Fibroblast of villous mesenchyme (primary cell): Measurements from ENCODE around the gene ARHGEF16. TPM values are rescaled to one million over a fixed set of nuclear protein-coding genes. Genes with fewer than 3 reads are reported as not detected.

ENCODE experiments used
- DNase-seq: peaks from one replicate; pipeline ENCODE4 v3.0.0-alpha.2; 2010; ENCODE audit warnings: low read depth
- H3K4me3 ChIP-seq: 2 replicates; pipeline ENCODE4 v1.5.1; 2011; ENCODE audit warnings: low read depth, mild to moderate bottlenecking, low read length
- total RNA-seq: library from RNA; depleted of rRNA; stranded (reverse); fragments of >200 nt; gene quantifications from 2 replicates; pipeline ENCODE4 v1.2.3, GENCODE V29; 2012
- TF ChIP-seq, protein P1 (sequence below): IDR thresholded peaks from 2 replicates; pipeline ENCODE4 v1.5.1; 2012; ENCODE audit warnings: low read depth, mild to moderate bottlenecking, low read length; ENCODE audit not compliant: insufficient read depth

Gene ARHGEF16
- total RNA-seq, 1 donor: 0.86 TPM

DNA sequence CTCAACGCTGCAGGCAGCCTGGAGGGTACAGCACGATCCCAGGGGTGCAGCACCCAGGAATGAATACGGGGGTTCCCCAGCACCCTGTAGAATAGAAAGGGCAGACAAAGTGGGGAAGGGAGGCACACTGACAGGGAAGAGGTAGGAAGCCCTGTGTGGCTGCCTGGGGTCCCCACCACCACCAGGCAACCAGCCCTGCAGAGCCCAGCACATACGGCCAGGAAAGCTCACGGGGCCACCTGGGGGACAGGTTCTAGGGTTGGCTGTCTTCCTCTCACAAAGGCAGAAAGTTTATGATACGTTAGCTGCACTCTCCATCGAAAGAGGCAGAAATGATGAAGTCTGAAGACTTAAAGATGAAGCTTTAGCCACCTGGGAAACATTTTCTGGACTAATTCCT is 52.5 kb downstream of the ARHGEF16 start:
- TF ChIP-seq, protein P1, sequence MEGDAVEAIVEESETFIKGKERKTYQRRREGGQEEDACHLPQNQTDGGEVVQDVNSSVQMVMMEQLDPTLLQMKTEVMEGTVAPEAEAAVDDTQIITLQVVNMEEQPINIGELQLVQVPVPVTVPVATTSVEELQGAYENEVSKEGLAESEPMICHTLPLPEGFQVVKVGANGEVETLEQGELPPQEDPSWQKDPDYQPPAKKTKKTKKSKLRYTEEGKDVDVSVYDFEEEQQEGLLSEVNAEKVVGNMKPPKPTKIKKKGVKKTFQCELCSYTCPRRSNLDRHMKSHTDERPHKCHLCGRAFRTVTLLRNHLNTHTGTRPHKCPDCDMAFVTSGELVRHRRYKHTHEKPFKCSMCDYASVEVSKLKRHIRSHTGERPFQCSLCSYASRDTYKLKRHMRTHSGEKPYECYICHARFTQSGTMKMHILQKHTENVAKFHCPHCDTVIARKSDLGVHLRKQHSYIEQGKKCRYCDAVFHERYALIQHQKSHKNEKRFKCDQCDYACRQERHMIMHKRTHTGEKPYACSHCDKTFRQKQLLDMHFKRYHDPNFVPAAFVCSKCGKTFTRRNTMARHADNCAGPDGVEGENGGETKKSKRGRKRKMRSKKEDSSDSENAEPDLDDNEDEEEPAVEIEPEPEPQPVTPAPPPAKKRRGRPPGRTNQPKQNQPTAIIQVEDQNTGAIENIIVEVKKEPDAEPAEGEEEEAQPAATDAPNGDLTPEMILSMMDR: no peak
- no peak for DNase-seq
- H3K4me3 ChIP-seq: no peak overlapping the region

DNA sequence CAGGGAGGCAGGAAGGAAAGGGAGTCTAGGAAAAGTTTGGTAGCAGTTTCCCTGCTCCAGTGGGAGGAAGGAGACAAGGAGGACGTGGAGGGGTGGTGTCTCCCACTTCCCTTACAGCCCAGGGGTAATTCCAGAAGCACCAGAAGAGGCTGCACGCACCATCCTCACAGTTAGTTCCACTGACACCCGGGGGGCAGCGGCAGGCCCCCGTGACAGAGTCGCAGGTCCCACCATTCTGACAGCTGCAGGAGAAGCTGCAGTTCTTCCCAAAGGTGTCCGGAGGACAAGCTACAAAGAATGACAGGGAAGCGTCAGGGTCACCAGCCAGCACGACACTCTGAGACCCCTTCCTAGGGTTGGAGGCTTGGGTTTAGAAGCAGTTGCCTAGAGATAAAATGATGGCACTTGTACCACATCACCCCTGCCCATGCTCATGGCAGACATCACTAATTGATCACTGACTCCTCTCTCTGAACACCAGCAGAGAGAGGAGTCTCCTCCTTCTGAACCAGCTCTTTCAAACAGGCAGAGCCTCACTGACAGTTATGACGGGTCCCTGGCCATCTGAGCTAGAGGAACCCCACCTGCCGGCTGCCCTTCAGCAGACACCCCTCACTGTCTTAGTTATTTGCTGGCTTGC is 53.3 kb downstream of the ARHGEF16 start:
- H3K4me3 ChIP-seq: no peak overlapping the region
- TF ChIP-seq, protein P1: no peak
- no peak for DNase-seq

DNA sequence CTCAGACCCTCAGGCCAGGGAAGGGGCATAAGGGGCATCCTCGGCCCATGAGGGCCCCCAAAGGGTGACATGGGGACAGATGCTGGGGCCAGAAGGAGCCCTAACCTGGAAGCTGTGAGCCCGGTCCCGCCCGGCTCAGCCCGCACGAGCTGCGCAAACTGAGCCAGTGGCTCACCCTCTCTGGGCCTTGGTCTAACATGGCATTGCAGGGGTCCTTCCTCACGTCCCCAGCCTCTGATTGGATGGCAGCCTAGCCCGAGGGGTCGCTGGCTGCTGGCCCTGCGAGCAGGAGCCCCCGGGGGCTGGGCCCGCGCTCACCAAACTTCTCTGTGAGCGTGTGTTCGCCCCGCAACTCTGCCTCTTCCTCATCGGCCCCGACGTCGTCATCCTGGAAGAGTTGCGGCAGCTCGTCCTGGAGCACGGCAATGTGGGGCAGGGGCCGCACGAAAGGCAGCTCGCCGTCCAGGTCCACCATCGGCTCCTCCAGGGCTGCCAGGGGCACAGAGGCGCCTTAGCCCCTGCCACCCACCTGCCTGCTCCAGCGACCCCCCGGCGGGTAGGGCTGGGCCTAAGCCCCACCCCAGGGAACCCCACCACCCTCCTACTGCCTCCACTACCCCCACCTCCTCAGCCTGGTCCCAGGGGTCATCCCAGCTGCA is 54.4 kb downstream of the ARHGEF16 start:
- H3K4me3 ChIP-seq: no peak overlapping the region
- TF ChIP-seq, protein P1: no peak
- no peak for DNase-seq

DNA sequence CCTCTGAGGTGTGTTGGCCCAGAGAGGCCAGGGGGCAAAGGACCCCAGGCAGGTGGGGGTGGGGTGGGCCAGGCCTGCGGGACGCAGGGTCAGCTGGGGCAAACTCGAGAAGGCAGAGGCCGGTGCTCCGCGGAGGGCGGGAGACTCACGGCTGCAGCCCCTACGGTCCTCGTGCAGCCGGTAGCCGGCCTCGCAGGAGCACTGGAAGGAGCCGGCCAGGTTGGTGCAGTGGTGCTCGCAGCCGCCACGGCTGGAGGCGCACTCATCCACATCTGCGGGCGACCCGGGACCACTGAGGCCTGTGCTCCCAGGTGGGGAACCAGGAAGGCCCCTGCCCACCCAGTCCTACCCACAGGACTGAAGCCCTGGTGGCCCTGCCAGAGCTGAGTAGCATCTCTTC is 55.3 kb downstream of the ARHGEF16 start:
- H3K4me3 ChIP-seq: no peak overlapping the region
- TF ChIP-seq, protein P1: no peak
- DNase-seq: no peak

DNA sequence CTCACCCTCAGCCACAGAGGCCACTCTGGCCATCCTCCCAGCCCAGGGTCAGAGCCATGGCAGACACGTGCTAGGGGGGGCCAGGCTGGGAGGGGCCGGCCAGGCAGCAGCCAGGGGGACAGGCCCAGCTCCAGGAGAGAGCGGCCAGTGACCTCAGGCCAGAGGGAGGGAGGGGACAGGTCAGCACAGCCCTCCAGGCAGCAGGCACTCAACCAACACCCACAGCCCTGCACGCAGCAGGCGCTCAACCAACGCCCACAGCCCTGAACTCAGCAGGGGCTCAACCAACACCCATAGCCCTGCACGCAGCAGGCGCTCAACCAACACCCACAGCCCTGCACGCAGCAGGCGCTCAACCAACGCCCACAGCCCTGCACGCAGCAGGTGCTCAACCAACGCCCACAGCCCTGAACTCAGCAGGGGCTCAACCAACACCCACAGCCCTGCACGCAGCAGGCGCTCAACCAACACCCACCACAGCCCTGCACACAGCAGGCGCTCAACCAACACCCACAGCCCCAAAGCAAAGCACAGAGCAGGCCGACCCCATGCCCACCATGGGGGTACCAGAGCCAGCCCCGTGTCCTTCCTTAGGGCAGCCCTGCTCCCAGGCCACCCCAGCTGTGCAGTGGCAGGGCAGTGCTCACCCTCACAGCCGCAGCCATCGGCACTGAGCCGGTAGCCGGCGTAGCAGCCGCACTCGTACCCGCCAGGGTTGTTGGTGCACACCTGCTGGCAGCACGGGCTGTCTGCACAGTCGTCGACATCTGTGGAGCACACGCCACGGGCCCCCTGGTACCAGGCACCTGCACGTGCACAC is 55.9 kb downstream of the ARHGEF16 start:
- no peak overlapping the region for H3K4me3 ChIP-seq
- no peak for DNase-seq
- TF ChIP-seq, protein P1: no peak

DNA sequence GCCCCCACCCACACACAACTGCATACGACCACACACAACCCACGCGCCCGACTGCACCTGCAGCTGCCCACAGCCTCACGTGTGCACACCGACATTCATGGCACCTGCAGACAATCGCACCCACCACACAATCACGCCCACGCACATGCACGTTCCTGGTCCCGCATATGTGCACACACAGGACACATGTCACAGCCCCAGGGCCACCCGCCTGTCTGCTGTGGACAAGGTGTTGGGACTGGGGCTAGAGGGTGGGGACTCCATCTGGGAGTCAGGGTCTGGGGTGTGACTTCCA is 56.4 kb downstream of the ARHGEF16 start:
- TF ChIP-seq, protein P1: no peak
- DNase-seq: no peak
- H3K4me3 ChIP-seq: no peak overlapping the region
